Tibial nerve (tissue), 4 donors: ENCODE results near the gene GYPC. TPM values are rescaled to one million over a fixed set of nuclear protein-coding genes. Genes with fewer than 3 reads are reported as not detected.

Source experiments
- DNase-seq, 2 donors: peaks; one replicate each; pipeline ENCODE4 v3.0.0-alpha.2; 2019; ENCODE audit warnings: low spot score in 2 of 2
- H3K27ac ChIP-seq, 4 donors: fragments of 200-600 bp; sonication (generic) in 3 of 4; one replicate each; pipeline ENCODE4 v1.5.1; 2017 to 2019; ENCODE audit warnings: mild to moderate bottlenecking in 1 of 4
- H3K27me3 ChIP-seq, 2 donors: fragments of 200-600 bp; sonication (generic) in 1 of 2; one replicate each; pipeline versions ENCODE4 v1.5.1 to v1.6.0; 2017 to 2019
- H3K36me3 ChIP-seq, 3 donors: fragments of 200-600 bp; sonication (generic); one replicate each; pipeline ENCODE4 v1.5.1; 2018 to 2019
- H3K4me1 ChIP-seq, 4 donors: fragments of 200-600 bp; sonication (generic) in 3 of 4; one replicate each; pipeline ENCODE4 v1.5.1; 2017 to 2019
- H3K4me3 ChIP-seq, 4 donors: fragments of 200-600 bp; sonication (generic) in 3 of 4; one replicate each; pipeline ENCODE4 v1.5.1; 2017 to 2019; ENCODE audit warnings: mild to moderate bottlenecking in 1 of 4, moderate library complexity in 1 of 4
- H3K9me3 ChIP-seq, 4 donors: fragments of 200-600 bp; sonication (generic) in 3 of 4; one replicate each; pipeline ENCODE4 v1.5.1; 2017 to 2019
- CTCF ChIP-seq, 5 experiments: fragments of 200-600 bp in 3 of 5; fragments of 450-650 bp in 2 of 5; sonication (generic) in 3 of 5; IDR thresholded peaks; one replicate each; pipeline ENCODE4 v1.5.1; 2016 to 2019; ENCODE audit warnings: antibody characterized with exemption in 5 of 5, mild to moderate bottlenecking in 3 of 5, moderate library complexity in 2 of 5
- EP300 ChIP-seq, 2 donors: sonication (generic); formaldehyde crosslinking; IDR thresholded peaks; one replicate each; pipeline ENCODE4 v1.6.1; 2017; ENCODE audit warnings: antibody characterized with exemption in 2 of 2, mild to moderate bottlenecking in 1 of 2
- POLR2A ChIP-seq, 2 donors: fragments of 450-650 bp; IDR thresholded peaks; one replicate each; pipeline ENCODE4 v1.6.1; 2017; ENCODE audit warnings: antibody characterized with exemption in 2 of 2, mild to moderate bottlenecking in 2 of 2, moderate library complexity in 2 of 2
- WGBS, 2 donors: methylation state at CpG; one replicate each; pipeline ENCODE4 v1.1.5; 2018; 5-methylcytosine and 5-hydroxymethylcytosine counted together
- total RNA-seq, 4 donors: library from RNA; depleted of rRNA; stranded (reverse); fragments of >200 nt; gene quantifications; one replicate each; pipeline ENCODE4 v1.1.0, GENCODE V29; 2016

The GYPC gene
- total RNA-seq, result 10 to 100 TPM; 50.4 to 87.6 (median 67.8) TPM

GRCh38 chr2:126655500-126656430 lies at the start of gene GYPC:
GYPC (plus strand) TSS chr2:126656158; CDS start chr2:126656264, 106 bp downstream.
- peak; percentile 37 to 81 for TF ChIP-seq EP300 (IDR thresholded peaks at IDR 0.05)
- TF ChIP-seq CTCF (IDR thresholded peaks at IDR 0.05), result no peak
- peak in 1 of 2 donors; percentile 6 for TF ChIP-seq POLR2A (IDR thresholded peaks at IDR 0.05)
- peaks cover 0 to 56% (median 19%) of the 10 kb centered on the region in 4 donors for H3K4me1 ChIP-seq
- WGBS, 2 donors, result 12 to 18% methylated on average over 36 to 39 of the region's 51 CpGs

GRCh38 chr2:126614524-126615227 lies 41.3 kb upstream of the GYPC start:
- WGBS, 2 donors, result 19 to 30% methylated on average over 1 of the region's 1 CpG
- peaks cover 0 to 14% (median 0%) of the 10 kb centered on the region in 4 donors for H3K4me1 ChIP-seq
- H3K27ac ChIP-seq, result no peak overlapping the region
- no peaks in the 10 kb centered on the region for H3K27me3 ChIP-seq
- no peak for DNase-seq
- TF ChIP-seq CTCF (IDR thresholded peaks at IDR 0.05) (no peak), POLR2A (IDR thresholded peaks at IDR 0.05) (no peak), EP300 (IDR thresholded peaks at IDR 0.05) (peak in 1 of 2 donors; percentile 28)
- no peaks in the 10 kb centered on the region for H3K36me3 ChIP-seq
- no peak overlapping the region for H3K4me3 ChIP-seq
- no peaks in the 10 kb centered on the region for H3K9me3 ChIP-seq

More at GRCh38 chr2:126655500-126656430, at the start of gene GYPC:
- no peaks in the 10 kb centered on the region for H3K9me3 ChIP-seq
- H3K27me3 ChIP-seq, result peaks cover 0 to 3% of the 10 kb centered on the region in 2 donors
- DNase-seq, result peak; percentile 75 to 78
- H3K36me3 ChIP-seq, result no peaks in the 10 kb centered on the region
- H3K27ac ChIP-seq, result peak within 1 kb of the TSS; percentile 47 to 98 (median 94)
- H3K4me3 ChIP-seq, result peak within 1 kb of the TSS; percentile 37 to 94 (median 84)

- 84 to 85% methylated on average over 6 of the region's 6 CpGs for WGBS, 2 donors
These were observed 39.3 kb upstream of the GYPC start for GRCh38 chr2:126616606-126617069.

GRCh38 chr2:126620302-126620701 lies 35.7 kb upstream of the GYPC start:
- no peak for TF ChIP-seq POLR2A (IDR thresholded peaks at IDR 0.05)
- TF ChIP-seq CTCF (IDR thresholded peaks at IDR 0.05), result no peak
- TF ChIP-seq EP300 (IDR thresholded peaks at IDR 0.05), result no peak
- no peaks in the 10 kb centered on the region for H3K36me3 ChIP-seq
- H3K9me3 ChIP-seq, result peaks cover 0 to 4% (median 0%) of the 10 kb centered on the region in 4 donors
- WGBS, 2 donors, result 85 to 95% methylated on average over 2 of the region's 2 CpGs
- H3K27ac ChIP-seq, result no peak overlapping the region
- DNase-seq, result no peak
- no peaks in the 10 kb centered on the region for H3K4me1 ChIP-seq
- no peak overlapping the region for H3K4me3 ChIP-seq
- H3K27me3 ChIP-seq, result no peaks in the 10 kb centered on the region

More at GRCh38 chr2:126616606-126617069, 39.3 kb upstream of the GYPC start:
- Histone ChIP-seq H3K27ac (no peak overlapping the region), H3K4me1 (peaks cover 0 to 14% (median 0%) of the 10 kb centered on the region in 4 donors), H3K36me3 (no peaks in the 10 kb centered on the region), H3K27me3 (no peaks in the 10 kb centered on the region), H3K4me3 (no peak overlapping the region), H3K9me3 (peaks cover 0 to 4% (median 0%) of the 10 kb centered on the region in 4 donors)
- DNase-seq, result no peak
- no peak for TF ChIP-seq CTCF (IDR thresholded peaks at IDR 0.05)
- TF ChIP-seq EP300 (IDR thresholded peaks at IDR 0.05), result no peak
- no peak for TF ChIP-seq POLR2A (IDR thresholded peaks at IDR 0.05)
